WTC11 (cell line): ENCODE results near the gene TNRC6A. TPM values are rescaled to one million over a fixed set of nuclear protein-coding genes. Genes with fewer than 3 reads are reported as not detected.
"Not testable (repeated sequence)": the region's sequence is repeated elsewhere in the genome, so short reads cannot be mapped to it uniquely, and the experiment has no call there.

Source experiments
- ATAC-seq: fragments of 200-7000 bp; cut with Tn5 transposase; 2 replicates; pipeline ENCODE4 v1.10.0; 2021; ENCODE audit warnings: mild to moderate bottlenecking, moderate library complexity
- CTCF ChIA-PET: fragments of 300-600 bp; sonication (Branson Sonifier 250); formaldehyde crosslinking; loops from one replicate; lab custom pipeline; 2021; ENCODE audit warnings: antibody characterized with exemption; lab: Charles Lee
- POLR2A ChIA-PET: fragments of 350-600 bp; sonication (Branson Sonifier 250); formaldehyde crosslinking; loops from one replicate; lab custom pipeline; 2021; ENCODE audit warnings: antibody characterized with exemption; lab: Charles Lee
- DNase-seq: peaks from one replicate; pipeline ENCODE4 v3.0.0; 2021; ENCODE audit warnings: low spot score
- H3K27ac Mint-ChIP-seq: 2 replicates; pipeline ENCODE4 v1.8.0; 2021; ENCODE audit warnings: mixed read lengths
- H3K27me3 Mint-ChIP-seq: 2 replicates; pipeline ENCODE4 v1.8.0; 2021; ENCODE audit warnings: low read depth, mild to moderate bottlenecking, moderate library complexity, mixed read lengths
- H3K36me3 Mint-ChIP-seq: 2 replicates; pipeline ENCODE4 v1.8.0; 2021; ENCODE audit warnings: mixed read lengths
- H3K4me1 Mint-ChIP-seq: 2 replicates; pipeline ENCODE4 v1.8.0; 2022; ENCODE audit warnings: mixed read lengths
- H3K4me3 Mint-ChIP-seq: 2 replicates; pipeline ENCODE4 v1.8.0; 2021; ENCODE audit warnings: mild to moderate bottlenecking, moderate library complexity, mixed read lengths
- H3K9me3 Mint-ChIP-seq: 2 replicates; pipeline ENCODE4 v1.8.0; 2021; ENCODE audit warnings: mixed read lengths
- CREM ChIP-seq: sonication (generic); formaldehyde crosslinking; IDR thresholded peaks from 2 replicates; pipeline ENCODE4 v1.8.1; 2022; ENCODE audit warnings: mild to moderate bottlenecking, missing genetic modification reagents, moderate library complexity
- FOXP4 ChIP-seq: sonication (generic); formaldehyde crosslinking; IDR thresholded peaks from 2 replicates; pipeline ENCODE4 v1.8.0; 2022; ENCODE audit warnings: mild to moderate bottlenecking, missing genetic modification reagents
- GTF2I ChIP-seq: fragments of 250-450 bp; sonication (Bioruptor Pico); conservative IDR thresholded peaks from 2 replicates; pipeline ENCODE4 v1.4.0; 2021; ENCODE audit warnings: mild to moderate bottlenecking
- KAT7 ChIP-seq: sonication (generic); formaldehyde crosslinking; IDR thresholded peaks from 2 replicates; pipeline ENCODE4 v1.8.1; 2023; ENCODE audit warnings: missing genetic modification reagents, mild to moderate bottlenecking, borderline replicate concordance
- NFYB ChIP-seq: sonication (generic); formaldehyde crosslinking; conservative IDR thresholded peaks from 2 replicates; pipeline ENCODE4 v1.8.0; 2022; ENCODE audit warnings: low read depth, missing genetic modification reagents
- USF1 ChIP-seq: sonication (generic); formaldehyde crosslinking; IDR thresholded peaks from 2 replicates; pipeline ENCODE4 v1.8.0; 2022; ENCODE audit warnings: mild to moderate bottlenecking, missing genetic modification reagents
- ZNF138 ChIP-seq: sonication (generic); formaldehyde crosslinking; conservative IDR thresholded peaks from 2 replicates; pipeline ENCODE4 v1.8.1; 2022; ENCODE audit warnings: mild to moderate bottlenecking, moderate library complexity, missing genetic modification reagents
- ZNF281 ChIP-seq: sonication (generic); formaldehyde crosslinking; IDR thresholded peaks from 2 replicates; pipeline ENCODE4 v1.8.0; 2023; ENCODE audit warnings: mild to moderate bottlenecking, missing genetic modification reagents
- total RNA-seq: library from RNA; stranded (reverse); gene quantifications from 3 replicates; pipeline ENCODE4 v1.2.3, GENCODE V29; 2021
- TF ChIP-seq, protein P1 (sequence below): sonication (generic); formaldehyde crosslinking; IDR thresholded peaks from 2 replicates; pipeline ENCODE4 v1.8.1; 2022; ENCODE audit warnings: mild to moderate bottlenecking, missing genetic modification reagents, moderate library complexity, borderline replicate concordance
- TF ChIP-seq, protein P2 (sequence below): sonication (generic); formaldehyde crosslinking; IDR thresholded peaks from 2 replicates; pipeline ENCODE4 v1.8.0; 2023; ENCODE audit warnings: missing genetic modification reagents, mild to moderate bottlenecking, borderline replicate concordance
- TF ChIP-seq, protein P3 (sequence below): sonication (generic); formaldehyde crosslinking; IDR thresholded peaks from 2 replicates; pipeline ENCODE4 v1.8.1; 2022; ENCODE audit warnings: low read depth, mild to moderate bottlenecking, moderate library complexity, missing genetic modification reagents, borderline replicate concordance
- TF ChIP-seq, protein P4 (sequence below): sonication (generic); formaldehyde crosslinking; conservative IDR thresholded peaks from 2 replicates; pipeline ENCODE4 v1.8.1; 2022; ENCODE audit warnings: mild to moderate bottlenecking, missing genetic modification reagents
- TF ChIP-seq, protein P5 (sequence below): sonication (generic); formaldehyde crosslinking; IDR thresholded peaks from 2 replicates; pipeline ENCODE4 v1.8.0; 2022; ENCODE audit warnings: mild to moderate bottlenecking, missing genetic modification reagents
- TF ChIP-seq, protein P6 (sequence below): sonication (generic); formaldehyde crosslinking; IDR thresholded peaks from 2 replicates; pipeline ENCODE4 v1.8.1; 2022; ENCODE audit warnings: low read depth, missing genetic modification reagents, borderline replicate concordance

TNRC6A gene
- total RNA-seq, 1 experiment from 2014 or later: 86.3 TPM

GRCh38 chr16:24844101-24845030, 114.9 kb downstream of the TNRC6A start:
- DNase-seq (no peak), ATAC-seq (no peak; the same call in 1 of the 2 replicates)
- Mint-ChIP-seq H3K27me3 (no peaks in the 10 kb centered on the region), H3K4me1 (no peaks in the 10 kb centered on the region), H3K9me3 (no peaks in the 10 kb centered on the region), H3K4me3 (no peak overlapping the region), H3K36me3 (no peaks in the 10 kb centered on the region), H3K27ac (no peak overlapping the region)
- ChIA-PET CTCF (interaction anchor here (0.5 kb wide), 1 partner anchor 375 kb away, joined by 3 read pairs; no protein-coding TSS in a partner anchor), POLR2A (no interaction called here)
- TF ChIP-seq, protein P1, sequence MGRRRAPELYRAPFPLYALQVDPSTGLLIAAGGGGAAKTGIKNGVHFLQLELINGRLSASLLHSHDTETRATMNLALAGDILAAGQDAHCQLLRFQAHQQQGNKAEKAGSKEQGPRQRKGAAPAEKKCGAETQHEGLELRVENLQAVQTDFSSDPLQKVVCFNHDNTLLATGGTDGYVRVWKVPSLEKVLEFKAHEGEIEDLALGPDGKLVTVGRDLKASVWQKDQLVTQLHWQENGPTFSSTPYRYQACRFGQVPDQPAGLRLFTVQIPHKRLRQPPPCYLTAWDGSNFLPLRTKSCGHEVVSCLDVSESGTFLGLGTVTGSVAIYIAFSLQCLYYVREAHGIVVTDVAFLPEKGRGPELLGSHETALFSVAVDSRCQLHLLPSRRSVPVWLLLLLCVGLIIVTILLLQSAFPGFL (CRISPR knock-in tag): no peak
- TF ChIP-seq NFYB (CRISPR knock-in tag): no peak
- no peak for TF ChIP-seq KAT7 (CRISPR knock-in tag)
- no peak for TF ChIP-seq GTF2I (CRISPR knock-in tag)
- TF ChIP-seq, protein P2, sequence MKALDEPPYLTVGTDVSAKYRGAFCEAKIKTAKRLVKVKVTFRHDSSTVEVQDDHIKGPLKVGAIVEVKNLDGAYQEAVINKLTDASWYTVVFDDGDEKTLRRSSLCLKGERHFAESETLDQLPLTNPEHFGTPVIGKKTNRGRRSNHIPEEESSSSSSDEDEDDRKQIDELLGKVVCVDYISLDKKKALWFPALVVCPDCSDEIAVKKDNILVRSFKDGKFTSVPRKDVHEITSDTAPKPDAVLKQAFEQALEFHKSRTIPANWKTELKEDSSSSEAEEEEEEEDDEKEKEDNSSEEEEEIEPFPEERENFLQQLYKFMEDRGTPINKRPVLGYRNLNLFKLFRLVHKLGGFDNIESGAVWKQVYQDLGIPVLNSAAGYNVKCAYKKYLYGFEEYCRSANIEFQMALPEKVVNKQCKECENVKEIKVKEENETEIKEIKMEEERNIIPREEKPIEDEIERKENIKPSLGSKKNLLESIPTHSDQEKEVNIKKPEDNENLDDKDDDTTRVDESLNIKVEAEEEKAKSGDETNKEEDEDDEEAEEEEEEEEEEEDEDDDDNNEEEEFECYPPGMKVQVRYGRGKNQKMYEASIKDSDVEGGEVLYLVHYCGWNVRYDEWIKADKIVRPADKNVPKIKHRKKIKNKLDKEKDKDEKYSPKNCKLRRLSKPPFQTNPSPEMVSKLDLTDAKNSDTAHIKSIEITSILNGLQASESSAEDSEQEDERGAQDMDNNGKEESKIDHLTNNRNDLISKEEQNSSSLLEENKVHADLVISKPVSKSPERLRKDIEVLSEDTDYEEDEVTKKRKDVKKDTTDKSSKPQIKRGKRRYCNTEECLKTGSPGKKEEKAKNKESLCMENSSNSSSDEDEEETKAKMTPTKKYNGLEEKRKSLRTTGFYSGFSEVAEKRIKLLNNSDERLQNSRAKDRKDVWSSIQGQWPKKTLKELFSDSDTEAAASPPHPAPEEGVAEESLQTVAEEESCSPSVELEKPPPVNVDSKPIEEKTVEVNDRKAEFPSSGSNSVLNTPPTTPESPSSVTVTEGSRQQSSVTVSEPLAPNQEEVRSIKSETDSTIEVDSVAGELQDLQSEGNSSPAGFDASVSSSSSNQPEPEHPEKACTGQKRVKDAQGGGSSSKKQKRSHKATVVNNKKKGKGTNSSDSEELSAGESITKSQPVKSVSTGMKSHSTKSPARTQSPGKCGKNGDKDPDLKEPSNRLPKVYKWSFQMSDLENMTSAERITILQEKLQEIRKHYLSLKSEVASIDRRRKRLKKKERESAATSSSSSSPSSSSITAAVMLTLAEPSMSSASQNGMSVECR (CRISPR knock-in tag): no peak
- TF ChIP-seq, protein P3, sequence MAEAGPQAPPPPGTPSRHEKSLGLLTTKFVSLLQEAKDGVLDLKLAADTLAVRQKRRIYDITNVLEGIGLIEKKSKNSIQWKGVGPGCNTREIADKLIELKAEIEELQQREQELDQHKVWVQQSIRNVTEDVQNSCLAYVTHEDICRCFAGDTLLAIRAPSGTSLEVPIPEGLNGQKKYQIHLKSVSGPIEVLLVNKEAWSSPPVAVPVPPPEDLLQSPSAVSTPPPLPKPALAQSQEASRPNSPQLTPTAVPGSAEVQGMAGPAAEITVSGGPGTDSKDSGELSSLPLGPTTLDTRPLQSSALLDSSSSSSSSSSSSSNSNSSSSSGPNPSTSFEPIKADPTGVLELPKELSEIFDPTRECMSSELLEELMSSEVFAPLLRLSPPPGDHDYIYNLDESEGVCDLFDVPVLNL (CRISPR knock-in tag): no peak
- TF ChIP-seq ZNF138 (CRISPR knock-in tag): no peak
- TF ChIP-seq, protein P4, sequence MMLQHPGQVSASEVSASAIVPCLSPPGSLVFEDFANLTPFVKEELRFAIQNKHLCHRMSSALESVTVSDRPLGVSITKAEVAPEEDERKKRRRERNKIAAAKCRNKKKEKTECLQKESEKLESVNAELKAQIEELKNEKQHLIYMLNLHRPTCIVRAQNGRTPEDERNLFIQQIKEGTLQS (CRISPR knock-in tag): no peak
- TF ChIP-seq CREM (CRISPR knock-in tag): no peak
- TF ChIP-seq ZNF281 (CRISPR knock-in tag): no peak
- TF ChIP-seq, protein P5, sequence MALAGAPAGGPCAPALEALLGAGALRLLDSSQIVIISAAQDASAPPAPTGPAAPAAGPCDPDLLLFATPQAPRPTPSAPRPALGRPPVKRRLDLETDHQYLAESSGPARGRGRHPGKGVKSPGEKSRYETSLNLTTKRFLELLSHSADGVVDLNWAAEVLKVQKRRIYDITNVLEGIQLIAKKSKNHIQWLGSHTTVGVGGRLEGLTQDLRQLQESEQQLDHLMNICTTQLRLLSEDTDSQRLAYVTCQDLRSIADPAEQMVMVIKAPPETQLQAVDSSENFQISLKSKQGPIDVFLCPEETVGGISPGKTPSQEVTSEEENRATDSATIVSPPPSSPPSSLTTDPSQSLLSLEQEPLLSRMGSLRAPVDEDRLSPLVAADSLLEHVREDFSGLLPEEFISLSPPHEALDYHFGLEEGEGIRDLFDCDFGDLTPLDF (CRISPR knock-in tag): no peak
- TF ChIP-seq USF1 (CRISPR knock-in tag): no peak
- TF ChIP-seq, protein P6, sequence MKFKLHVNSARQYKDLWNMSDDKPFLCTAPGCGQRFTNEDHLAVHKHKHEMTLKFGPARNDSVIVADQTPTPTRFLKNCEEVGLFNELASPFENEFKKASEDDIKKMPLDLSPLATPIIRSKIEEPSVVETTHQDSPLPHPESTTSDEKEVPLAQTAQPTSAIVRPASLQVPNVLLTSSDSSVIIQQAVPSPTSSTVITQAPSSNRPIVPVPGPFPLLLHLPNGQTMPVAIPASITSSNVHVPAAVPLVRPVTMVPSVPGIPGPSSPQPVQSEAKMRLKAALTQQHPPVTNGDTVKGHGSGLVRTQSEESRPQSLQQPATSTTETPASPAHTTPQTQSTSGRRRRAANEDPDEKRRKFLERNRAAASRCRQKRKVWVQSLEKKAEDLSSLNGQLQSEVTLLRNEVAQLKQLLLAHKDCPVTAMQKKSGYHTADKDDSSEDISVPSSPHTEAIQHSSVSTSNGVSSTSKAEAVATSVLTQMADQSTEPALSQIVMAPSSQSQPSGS (CRISPR knock-in tag): no peak
- no peak for TF ChIP-seq FOXP4

DNA sequence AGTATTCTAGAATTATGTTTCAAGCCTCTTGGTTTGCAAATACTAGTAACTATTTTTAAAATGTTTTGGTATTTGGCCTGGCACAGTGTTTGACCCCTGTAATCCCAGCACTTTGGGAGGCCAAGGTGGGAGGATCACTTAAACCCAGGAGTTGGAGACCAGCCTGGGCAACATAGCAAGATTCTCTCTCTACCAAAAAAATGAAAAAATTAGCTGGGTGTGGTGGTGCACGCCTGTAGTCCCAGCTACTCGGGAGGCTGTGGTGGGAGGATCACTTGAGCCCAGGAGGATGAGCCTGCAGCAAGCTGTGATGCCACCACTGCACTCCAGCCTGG, 115.5 kb downstream of the TNRC6A start:
- H3K36me3 Mint-ChIP-seq, DNase-seq, POLR2A ChIA-PET, ATAC-seq, H3K4me1 Mint-ChIP-seq, H3K9me3 Mint-ChIP-seq, H3K4me3 Mint-ChIP-seq, CTCF ChIA-PET, H3K27ac Mint-ChIP-seq, H3K27me3 Mint-ChIP-seq: not testable (repeated sequence)
